GM18907 (cell line): ENCODE data around the gene SART3.
"Not testable (repeated sequence)": the region's sequence is repeated elsewhere in the genome, so short reads cannot be mapped to it uniquely, and the experiment has no call there.

Experiments
- ATAC-seq: cut with Tn5 transposase; IDR thresholded peaks from one replicate; pipeline ENCODE4 v1.9.1; 2021; ENCODE audit warnings: mild to moderate bottlenecking, moderate library complexity; ENCODE audit not compliant: unreplicated experiment

Gene SART3

DNA sequence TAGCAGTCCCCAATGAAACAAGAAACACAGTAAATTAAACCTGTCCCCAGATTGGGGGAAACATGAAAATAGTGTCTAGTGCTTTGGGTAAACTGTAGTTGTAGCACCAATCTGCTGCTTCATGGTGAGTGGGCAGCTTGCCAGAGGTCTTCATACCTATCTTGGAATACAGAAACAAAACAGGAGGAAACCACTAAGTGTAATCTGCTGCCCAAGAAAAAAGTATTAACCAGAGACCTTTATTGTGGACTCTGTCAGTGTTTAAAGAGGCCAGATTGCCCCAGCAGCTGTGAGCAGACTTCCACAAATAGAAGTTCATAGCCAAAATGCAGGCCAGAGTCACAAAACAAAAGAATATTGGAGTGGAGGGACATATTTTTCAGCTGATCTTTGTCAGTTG is 3.8 kb upstream of the SART3 start:
- no peak for ATAC-seq

DNA sequence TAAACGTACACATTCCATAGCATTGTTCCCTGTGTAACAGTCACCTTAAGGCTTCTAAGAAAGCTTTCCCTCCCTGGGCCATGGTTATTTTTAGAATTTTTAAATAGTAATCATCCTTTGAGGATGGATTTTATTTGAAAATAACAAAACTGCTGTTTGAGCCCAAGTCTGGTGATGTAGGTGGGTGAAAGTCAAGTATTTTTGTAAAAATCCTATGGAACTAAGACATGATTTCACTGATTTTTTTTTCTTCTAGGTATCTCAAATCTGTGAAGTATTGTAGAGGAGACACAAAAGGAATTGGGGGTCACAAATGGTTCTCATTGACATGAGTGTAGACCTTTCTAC is 2.8 kb upstream of the SART3 start:
- ATAC-seq: no peak

GRCh38 chr12:108563136-108563803 is 2.3 kb upstream of the SART3 start:
- peak; percentile 35 for ATAC-seq

GRCh38 chr12:108562348-108563135 is 1.6 kb upstream of the SART3 start, which contains the start of gene ISCU:
ISCU (plus strand) TSS chr12:108562596; CDS start chr12:108562623, 27 bp downstream.
- ATAC-seq: peak; percentile 54

GRCh38 chr12:108561852-108562347 is 927 bp upstream of the SART3 start:
- ATAC-seq: peak; percentile 3

DNA sequence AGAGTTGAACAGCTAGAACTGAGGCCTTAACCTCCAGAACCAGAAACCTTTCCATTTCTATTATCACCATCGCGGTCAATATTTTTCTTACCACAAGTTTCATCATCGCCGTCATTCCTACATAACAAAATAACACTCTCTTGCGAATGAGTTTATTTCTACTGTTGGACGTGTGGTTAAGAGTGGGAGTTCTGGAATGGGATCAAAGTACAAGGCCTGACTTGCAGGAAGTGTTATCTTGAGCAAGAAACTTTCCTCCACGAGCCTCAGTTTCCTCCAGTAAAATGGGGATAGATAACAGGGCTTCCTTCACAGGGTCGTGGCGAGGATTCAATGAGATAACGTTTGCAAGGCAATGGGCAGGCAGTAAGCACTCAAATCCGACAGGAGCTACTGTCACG is 652 bp downstream of the SART3 start:
- no peak for ATAC-seq

DNA sequence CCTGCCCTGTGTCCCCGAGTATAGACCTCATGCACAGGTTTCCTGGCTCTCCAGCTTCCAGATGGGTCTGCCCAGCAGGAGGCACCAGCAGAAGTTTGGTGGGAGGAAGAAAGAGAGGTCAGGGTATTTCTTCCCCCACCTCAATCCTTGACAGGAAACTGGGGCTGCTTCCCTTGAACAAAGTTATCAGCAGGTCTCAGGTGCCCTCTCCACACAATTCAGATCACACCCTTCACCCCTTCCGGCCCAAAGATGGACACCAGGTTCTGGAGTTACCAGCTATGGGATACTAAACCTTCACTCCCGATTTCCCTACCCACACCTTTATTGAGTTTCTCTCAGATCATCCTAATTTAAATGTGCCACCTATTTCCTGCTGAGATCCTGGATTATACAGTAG is 1.2 kb downstream of the SART3 start:
- no peak for ATAC-seq

DNA sequence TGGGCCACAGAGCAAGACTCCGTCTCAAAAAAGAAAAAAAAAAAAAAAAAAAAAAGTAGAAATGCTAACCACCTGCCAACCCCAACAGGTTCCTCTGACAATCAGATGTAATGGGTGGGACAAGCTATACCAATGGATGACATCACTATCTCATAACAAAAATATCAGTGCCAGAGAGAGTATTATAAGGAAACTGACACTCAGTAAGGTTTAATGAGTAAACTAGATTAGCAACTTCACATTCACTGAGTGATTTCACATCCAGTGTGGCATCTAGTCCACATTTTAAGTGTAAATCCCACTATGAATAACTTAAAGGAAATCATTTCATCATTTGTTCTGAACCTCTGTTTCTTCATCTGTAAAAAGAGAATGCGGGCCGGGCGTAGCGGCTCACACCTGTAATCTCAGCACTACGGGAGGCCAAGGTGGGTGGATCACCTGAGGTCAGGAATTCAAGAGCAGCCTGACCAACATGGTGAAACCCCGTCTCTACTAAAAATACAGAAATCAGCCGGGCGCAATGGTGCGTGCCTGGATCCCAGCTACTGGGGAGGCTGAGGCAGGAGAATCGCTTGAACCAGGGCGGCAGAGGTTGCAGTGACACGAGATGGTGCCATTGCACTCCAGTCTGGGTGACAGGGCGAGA is 1.8 kb downstream of the SART3 start:
- ATAC-seq: no peak

- ATAC-seq: not testable (repeated sequence)
Observed at GRCh38 chr12:108555383-108555782, 5.6 kb downstream of the SART3 start.

DNA sequence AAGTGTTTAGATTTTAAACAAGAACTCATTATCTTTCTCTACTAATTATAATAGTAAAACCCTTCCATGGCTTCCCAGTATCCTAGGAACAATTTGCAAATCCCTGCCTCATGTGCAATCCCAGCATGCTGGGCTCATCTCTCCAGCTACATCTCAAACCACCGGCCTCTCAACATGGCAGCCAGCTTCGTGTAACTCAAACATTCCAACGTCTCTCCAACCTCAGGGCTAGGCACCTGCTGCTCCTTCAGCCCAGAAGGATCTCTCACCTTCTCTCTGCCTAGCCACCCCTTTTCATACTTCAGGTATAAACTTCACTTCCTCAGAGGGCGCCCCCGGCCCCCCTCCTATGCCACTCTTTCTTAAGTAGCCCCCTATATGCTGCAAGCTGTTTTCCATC is 7.2 kb downstream of the SART3 start:
- ATAC-seq: no peak

GRCh38 chr12:108551535-108551934 is 9.4 kb downstream of the SART3 start:
- ATAC-seq: no peak

- ATAC-seq: no peak
Observed at GRCh38 chr12:108548954-108549521, 11.9 kb downstream of the SART3 start.

DNA sequence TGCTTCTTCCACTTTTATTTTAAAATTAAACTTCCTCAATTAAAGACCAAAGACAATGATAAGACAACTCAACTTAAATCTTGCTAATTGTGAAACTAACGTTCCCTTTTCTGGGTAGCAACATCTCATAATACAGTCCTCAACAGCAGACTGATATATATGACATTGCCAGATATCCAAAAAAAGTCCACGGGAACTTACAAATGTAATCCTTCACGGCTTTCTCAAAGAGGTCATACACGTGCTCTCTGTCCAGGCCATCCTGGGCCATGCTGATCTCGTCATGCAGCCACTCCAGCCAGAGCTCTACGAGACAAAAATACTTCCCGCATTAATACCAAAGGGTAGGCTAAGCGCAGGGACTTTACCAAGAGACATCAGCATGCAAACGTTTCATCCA is 13.3 kb downstream of the SART3 start:
- ATAC-seq: no peak

- no peak for ATAC-seq
Observed at GRCh38 chr12:108543652-108544051, 17.3 kb downstream of the SART3 start.

DNA sequence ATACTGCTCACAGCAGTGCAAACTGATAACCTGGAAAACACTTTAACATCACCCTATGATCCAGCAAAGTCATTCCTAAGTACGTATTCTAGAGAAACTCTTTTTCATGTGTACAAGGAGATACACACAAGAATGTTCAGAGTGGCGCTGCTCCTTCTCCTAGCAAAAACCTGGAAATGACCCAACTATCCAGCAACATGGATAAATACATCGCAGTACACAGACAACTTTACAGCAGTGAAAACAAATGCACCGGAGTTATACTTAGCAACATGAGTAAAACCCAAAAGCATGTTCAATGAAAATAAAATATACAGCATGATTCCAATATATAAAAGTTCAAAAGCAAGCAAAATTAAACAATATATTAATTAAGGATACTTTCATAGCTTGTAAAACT is 18.7 kb downstream of the SART3 start:
- no peak for ATAC-seq

- no peak for ATAC-seq
Observed at GRCh38 chr12:108538616-108539195, 22.3 kb downstream of the SART3 start.

GRCh38 chr12:108538146-108538545 is 22.8 kb downstream of the SART3 start:
- ATAC-seq: no peak

DNA sequence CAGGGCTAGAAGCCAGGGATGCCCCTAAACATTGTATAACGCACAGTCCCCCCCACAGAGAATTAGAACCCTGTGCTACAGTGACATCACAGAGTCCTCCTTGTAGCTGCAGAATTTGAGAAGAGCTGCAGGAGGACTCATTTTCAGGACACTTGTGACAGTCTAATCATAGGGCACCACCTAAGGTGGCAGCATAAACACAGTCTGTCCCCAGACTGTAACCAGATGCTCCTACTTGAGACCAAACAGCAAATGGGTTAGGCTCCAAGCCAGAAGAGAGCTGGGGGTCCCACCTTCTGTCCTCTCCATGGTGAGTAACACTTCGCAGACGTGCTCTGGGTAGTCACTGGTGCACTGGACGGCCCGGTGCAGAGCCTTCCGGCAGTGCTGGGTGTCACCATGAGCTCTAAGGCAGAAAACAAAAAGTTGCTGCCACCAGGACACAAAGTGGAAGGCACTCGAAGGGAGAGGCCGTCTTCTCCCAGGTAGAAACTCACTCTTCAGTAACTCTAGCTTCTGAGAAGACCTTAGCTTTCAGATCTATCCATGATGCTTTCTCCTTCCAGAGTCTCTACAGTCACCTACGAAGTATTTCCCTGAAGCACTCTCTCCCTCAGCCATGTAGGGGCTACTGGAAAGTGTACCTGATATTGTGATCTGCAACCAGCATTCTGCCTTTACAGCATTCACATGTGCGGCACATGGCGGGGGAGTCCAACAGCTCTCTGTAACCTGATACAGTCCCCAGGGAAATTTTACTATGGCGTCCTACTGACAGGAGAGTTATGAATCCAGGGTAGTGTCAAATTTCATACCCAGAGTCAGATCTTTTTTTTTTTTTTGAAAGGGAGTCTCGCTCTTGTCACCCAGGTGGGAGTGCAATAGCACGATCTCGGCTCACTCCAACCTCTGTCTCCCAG is 28.8 kb downstream of the SART3 start:
- no peak for ATAC-seq

- ATAC-seq: no peak
Observed at GRCh38 chr12:108530161-108530560, 30.8 kb downstream of the SART3 start.

DNA sequence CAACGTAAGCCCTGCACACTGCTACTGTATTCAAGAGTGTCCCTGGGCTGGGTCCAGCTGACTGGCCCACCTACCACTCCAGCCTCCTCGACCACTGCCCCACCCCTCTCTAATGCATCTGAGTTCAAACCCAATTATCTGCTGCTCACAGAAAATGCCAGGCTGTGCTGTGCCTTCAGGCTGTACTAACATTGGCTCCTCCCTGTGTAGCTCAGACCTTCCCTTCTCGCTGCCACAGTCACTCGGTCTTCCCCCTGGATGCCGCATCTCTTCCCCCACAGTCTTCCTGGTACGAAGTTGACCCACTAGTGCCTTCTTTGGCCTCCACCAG is 33.8 kb downstream of the SART3 start:
- ATAC-seq: no peak
